HEK293 (cell line): ENCODE results near the gene TPM3.

Source experiments
- REST ChIP-seq: fragments of 450-650 bp; formaldehyde crosslinking; IDR thresholded peaks from 2 replicates; pipeline ENCODE4 v1.5.1; 2016; ENCODE audit warnings: missing biosample characterization, missing genetic modification characterization
- ZBTB10 ChIP-seq: fragments of 450-650 bp; formaldehyde crosslinking; IDR thresholded peaks from 2 replicates; pipeline ENCODE4 v1.5.1; 2016; ENCODE audit warnings: missing biosample characterization, missing genetic modification characterization
- ZNF24 ChIP-seq: fragments of 450-650 bp; formaldehyde crosslinking; IDR thresholded peaks from 2 replicates; pipeline ENCODE4 v1.5.1; 2016; ENCODE audit warnings: missing biosample characterization, missing genetic modification characterization
- ZNF747 ChIP-seq: fragments of 450-650 bp; formaldehyde crosslinking; IDR thresholded peaks from 2 replicates; pipeline ENCODE4 v1.5.1; 2016; ENCODE audit warnings: missing biosample characterization, missing genetic modification characterization
- TF ChIP-seq, protein P1 (sequence below): fragments of 450-650 bp; formaldehyde crosslinking; IDR thresholded peaks from 2 replicates; pipeline ENCODE4 v1.5.1; 2016; ENCODE audit warnings: missing biosample characterization, missing genetic modification characterization, low read depth
- TF ChIP-seq, protein P2 (sequence below): fragments of 450-650 bp; formaldehyde crosslinking; IDR thresholded peaks from 2 replicates; pipeline ENCODE4 v1.5.1; 2016; ENCODE audit warnings: missing biosample characterization, missing genetic modification characterization
- TF ChIP-seq, protein P3 (sequence below): fragments of 450-650 bp; formaldehyde crosslinking; IDR thresholded peaks from 2 replicates; pipeline ENCODE4 v1.5.1; 2016; ENCODE audit warnings: missing biosample characterization, missing genetic modification characterization

DNA sequence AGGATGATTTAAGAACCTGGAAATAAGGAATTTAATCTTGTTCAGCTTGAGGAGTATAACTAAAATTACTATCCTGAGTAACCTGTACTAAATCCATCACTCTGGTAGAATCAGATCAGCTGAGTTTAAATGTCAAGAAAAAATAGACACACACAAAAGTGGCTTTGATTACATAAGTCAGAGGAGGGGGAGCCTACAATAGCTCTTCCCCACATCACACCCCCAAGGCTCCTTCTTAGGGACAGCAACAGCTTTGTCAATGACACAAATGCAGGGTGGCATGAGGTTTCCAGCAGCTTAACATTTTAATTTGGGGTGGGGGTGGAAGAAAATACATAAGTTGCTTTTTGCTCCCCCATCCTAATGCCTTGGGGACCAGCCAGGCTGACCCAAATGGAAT lies 24.4 kb downstream of the TPM3 start:
- TF ChIP-seq ZBTB10 (tag by site-specific recombination) (no peak), ZNF24 (tag by site-specific recombination) (no peak), ZNF747 (tag by site-specific recombination) (no peak), REST (no peak)
- TF ChIP-seq, protein P1, sequence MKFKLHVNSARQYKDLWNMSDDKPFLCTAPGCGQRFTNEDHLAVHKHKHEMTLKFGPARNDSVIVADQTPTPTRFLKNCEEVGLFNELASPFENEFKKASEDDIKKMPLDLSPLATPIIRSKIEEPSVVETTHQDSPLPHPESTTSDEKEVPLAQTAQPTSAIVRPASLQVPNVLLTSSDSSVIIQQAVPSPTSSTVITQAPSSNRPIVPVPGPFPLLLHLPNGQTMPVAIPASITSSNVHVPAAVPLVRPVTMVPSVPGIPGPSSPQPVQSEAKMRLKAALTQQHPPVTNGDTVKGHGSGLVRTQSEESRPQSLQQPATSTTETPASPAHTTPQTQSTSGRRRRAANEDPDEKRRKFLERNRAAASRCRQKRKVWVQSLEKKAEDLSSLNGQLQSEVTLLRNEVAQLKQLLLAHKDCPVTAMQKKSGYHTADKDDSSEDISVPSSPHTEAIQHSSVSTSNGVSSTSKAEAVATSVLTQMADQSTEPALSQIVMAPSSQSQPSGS (tag by site-specific recombination): no peak
- TF ChIP-seq, protein P2, sequence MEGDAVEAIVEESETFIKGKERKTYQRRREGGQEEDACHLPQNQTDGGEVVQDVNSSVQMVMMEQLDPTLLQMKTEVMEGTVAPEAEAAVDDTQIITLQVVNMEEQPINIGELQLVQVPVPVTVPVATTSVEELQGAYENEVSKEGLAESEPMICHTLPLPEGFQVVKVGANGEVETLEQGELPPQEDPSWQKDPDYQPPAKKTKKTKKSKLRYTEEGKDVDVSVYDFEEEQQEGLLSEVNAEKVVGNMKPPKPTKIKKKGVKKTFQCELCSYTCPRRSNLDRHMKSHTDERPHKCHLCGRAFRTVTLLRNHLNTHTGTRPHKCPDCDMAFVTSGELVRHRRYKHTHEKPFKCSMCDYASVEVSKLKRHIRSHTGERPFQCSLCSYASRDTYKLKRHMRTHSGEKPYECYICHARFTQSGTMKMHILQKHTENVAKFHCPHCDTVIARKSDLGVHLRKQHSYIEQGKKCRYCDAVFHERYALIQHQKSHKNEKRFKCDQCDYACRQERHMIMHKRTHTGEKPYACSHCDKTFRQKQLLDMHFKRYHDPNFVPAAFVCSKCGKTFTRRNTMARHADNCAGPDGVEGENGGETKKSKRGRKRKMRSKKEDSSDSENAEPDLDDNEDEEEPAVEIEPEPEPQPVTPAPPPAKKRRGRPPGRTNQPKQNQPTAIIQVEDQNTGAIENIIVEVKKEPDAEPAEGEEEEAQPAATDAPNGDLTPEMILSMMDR: no peak
- TF ChIP-seq, protein P3, sequence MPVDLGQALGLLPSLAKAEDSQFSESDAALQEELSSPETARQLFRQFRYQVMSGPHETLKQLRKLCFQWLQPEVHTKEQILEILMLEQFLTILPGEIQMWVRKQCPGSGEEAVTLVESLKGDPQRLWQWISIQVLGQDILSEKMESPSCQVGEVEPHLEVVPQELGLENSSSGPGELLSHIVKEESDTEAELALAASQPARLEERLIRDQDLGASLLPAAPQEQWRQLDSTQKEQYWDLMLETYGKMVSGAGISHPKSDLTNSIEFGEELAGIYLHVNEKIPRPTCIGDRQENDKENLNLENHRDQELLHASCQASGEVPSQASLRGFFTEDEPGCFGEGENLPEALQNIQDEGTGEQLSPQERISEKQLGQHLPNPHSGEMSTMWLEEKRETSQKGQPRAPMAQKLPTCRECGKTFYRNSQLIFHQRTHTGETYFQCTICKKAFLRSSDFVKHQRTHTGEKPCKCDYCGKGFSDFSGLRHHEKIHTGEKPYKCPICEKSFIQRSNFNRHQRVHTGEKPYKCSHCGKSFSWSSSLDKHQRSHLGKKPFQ (tag by site-specific recombination): no peak
